B cell (primary cell): ENCODE results near the gene CEACAM19. TPM values are rescaled to one million over a fixed set of nuclear protein-coding genes. Genes with fewer than 3 reads are reported as not detected.

Experiments used
- ATAC-seq: fragments of 200-7000 bp; cut with Tn5 transposase; one replicate; pipeline ENCODE4 v1.10.0; 2021; ENCODE audit warnings: low read depth, mild to moderate bottlenecking, moderate number of reproducible peaks, moderate library complexity
- CTCF ChIA-PET: fragments of 350-600 bp; sonication (Branson Sonifier 250); formaldehyde crosslinking; loops from one replicate; lab custom pipeline; 2021; ENCODE audit warnings: antibody characterized with exemption, inconsistent platforms; lab: Charles Lee
- POLR2A ChIA-PET: fragments of 350-600 bp; sonication (Branson Sonifier 250); formaldehyde crosslinking; loops from one replicate; lab custom pipeline; 2021; ENCODE audit warnings: antibody characterized with exemption; lab: Charles Lee
- DNase-seq: peaks from one replicate; pipeline ENCODE4 v3.0.0; 2013
- H2AFZ ChIP-seq: 2 replicates; pipeline ENCODE4 v1.6.1; 2012; ENCODE audit warnings: mild to moderate bottlenecking, low read depth, low read length; ENCODE audit not compliant: insufficient read depth, poor library complexity, severe bottlenecking
- H3K27ac ChIP-seq, 2 donors: 1 replicate in 1 of 2; 2 replicates in 1 of 2; pipeline ENCODE4 v1.5.1; 2012 to 2013; ENCODE audit warnings: low read length in 2 of 2, mild to moderate bottlenecking in 2 of 2, moderate library complexity in 1 of 2
- H3K27me3 ChIP-seq, 4 experiments: fragments of 200-600 bp in 1 of 4; sonication (generic) in 1 of 4; replicated peaks in 1 of 4; 1 replicate in 2 of 4; 2 replicates in 2 of 4; pipeline versions ENCODE4 v1.6.1 to v1.7.0; 2013 to 2016; ENCODE audit warnings: low read length in 3 of 4, mild to moderate bottlenecking in 2 of 4, mixed read lengths in 1 of 4, moderate library complexity in 1 of 4; ENCODE audit not compliant: insufficient read depth in 4 of 4, control insufficient read depth in 3 of 4; ENCODE audit errors: control extremely low read depth in 1 of 4
- H3K36me3 ChIP-seq, 2 experiments: replicated peaks in 1 of 2; 1 replicate in 1 of 2; 2 replicates in 1 of 2; pipeline versions ENCODE4 v1.6.1 to v1.7.1; 2013; ENCODE audit warnings: low read length in 1 of 2; ENCODE audit not compliant: insufficient read depth in 2 of 2, control insufficient read depth in 1 of 2; ENCODE audit errors: control extremely low read depth in 1 of 2, extremely low read depth in 1 of 2
- H3K4me1 ChIP-seq, 2 donors: fragments of 200-600 bp in 1 of 2; sonication (generic) in 1 of 2; 1 replicate in 1 of 2; 2 replicates in 1 of 2; pipeline versions ENCODE4 v1.5.1 to v1.6.1; 2013 to 2017; ENCODE audit warnings: low read length in 2 of 2; ENCODE audit not compliant: control insufficient read depth in 2 of 2, insufficient read depth in 2 of 2
- H3K4me2 ChIP-seq: replicated peaks from 2 replicates; pipeline ENCODE3; 2012; ENCODE audit warnings: mild to moderate bottlenecking, low read depth, low read length; ENCODE audit not compliant: poor library complexity, severe bottlenecking
- H3K4me3 ChIP-seq, 5 experiments: fragments of 200-600 bp in 1 of 5; sonication (generic) in 1 of 5; 1 replicate in 3 of 5; 2 replicates in 2 of 5; pipeline versions ENCODE4 v1.5.1 to v1.7.0; 2011 to 2016; ENCODE audit warnings: low read length in 4 of 5, mild to moderate bottlenecking in 4 of 5, low read depth in 2 of 5, control low read depth in 1 of 5, moderate library complexity in 1 of 5; ENCODE audit not compliant: insufficient read depth in 1 of 5; ENCODE audit errors: control extremely low read depth in 1 of 5, extremely low read depth in 1 of 5
- H3K79me2 ChIP-seq: fragments of 200-600 bp; sonication (generic); one replicate; pipeline ENCODE4 v1.6.0; 2016; ENCODE audit warnings: low read length; ENCODE audit not compliant: control insufficient read depth, insufficient read depth
- H3K9ac ChIP-seq: fragments of 200-600 bp; sonication (generic); 2 replicates; pipeline ENCODE4 v1.6.1; 2017; ENCODE audit warnings: mild to moderate bottlenecking, low read length, moderate library complexity
- H3K9me3 ChIP-seq, 3 donors: one replicate each; pipeline versions ENCODE4 v1.6.1 to v1.7.1; 2013; ENCODE audit warnings: low read length in 2 of 3; ENCODE audit not compliant: control insufficient read depth in 2 of 3, insufficient read depth in 1 of 3; ENCODE audit errors: control extremely low read depth in 1 of 3
- H4K20me1 ChIP-seq: 2 replicates; pipeline ENCODE4 v1.6.0; 2012; ENCODE audit warnings: mild to moderate bottlenecking, low read length; ENCODE audit not compliant: insufficient read depth, control insufficient read depth, poor library complexity, severe bottlenecking
- H3K27ac Mint-ChIP-seq: one replicate; pipeline ENCODE4 v1.8.0; 2021; ENCODE audit warnings: mixed read lengths
- H3K27me3 Mint-ChIP-seq: one replicate; pipeline ENCODE4 v1.8.0; 2021; ENCODE audit warnings: mixed read lengths
- H3K4me1 Mint-ChIP-seq: one replicate; pipeline ENCODE4 v1.8.0; 2021; ENCODE audit warnings: mixed read lengths
- H3K4me3 Mint-ChIP-seq: one replicate; pipeline ENCODE4 v1.8.0; 2021; ENCODE audit warnings: mixed read lengths
- H3K9me3 Mint-ChIP-seq: one replicate; pipeline ENCODE4 v1.8.0; 2022; ENCODE audit warnings: mixed read lengths; ENCODE audit not compliant: insufficient read depth
- CTCF ChIP-seq: fragments of 200-600 bp; IDR thresholded peaks from one replicate; pipeline ENCODE4 v1.8.0; 2022; ENCODE audit warnings: antibody characterized with exemption, mild to moderate bottlenecking
- EZH2 ChIP-seq: IDR thresholded peaks from 2 replicates; pipeline ENCODE4 v1.6.1; 2012; ENCODE audit warnings: borderline replicate concordance, low read depth, mild to moderate bottlenecking, moderate library complexity, low read length; ENCODE audit not compliant: insufficient read depth, poor library complexity, severe bottlenecking
- WGBS: methylation state at CpG from one replicate; pipeline ENCODE4 v1.1.5; 2013; ENCODE audit warnings: missing lambda C conversion rate; ENCODE audit not compliant: insufficient coverage; 5-methylcytosine and 5-hydroxymethylcytosine counted together
- intact Hi-C: fragments of 100-400 bp; cut with micrococcal nuclease; formaldehyde crosslinking; loops from one replicate; pipeline ENCODE4 v1.10.0; 2022
- polyA plus RNA-seq: library from polyadenylated mRNA; depleted of rRNA; stranded (reverse); fragments of >200 nt; gene quantifications from 2 replicates; pipeline ENCODE4 v1.2.3, GENCODE V29; 2012
- total RNA-seq, 2 donors: library from RNA; stranded (reverse); fragments of 120-200 nt in 1 of 2; gene quantifications; 1 replicate in 1 of 2; 2 replicates in 1 of 2; pipeline versions ENCODE4 v1.2.3 to v1.2.4, GENCODE V29; 2013 to 2022

CEACAM19 gene
- total and polyA plus RNA-seq, 2 donors (not counting 1 experiment from before 2014, with no cell fraction given), result not detected

GRCh38 chr19:44687888-44688287, 16.6 kb downstream of the CEACAM19 start:
- TF ChIP-seq EZH2 (no peak), CTCF (no peak)
- Histone ChIP-seq H2AFZ (no peak overlapping the region), H4K20me1 (no peaks in the 10 kb centered on the region), H3K9me3 (no peaks in the 10 kb centered on the region), H3K27me3 (peaks cover 0 to 11% (median 0%) of the 10 kb centered on the region in 4 experiments), H3K27ac (no peak overlapping the region), H3K79me2 (no peaks in the 10 kb centered on the region), H3K4me1 (peaks cover 23 to 44% of the 10 kb centered on the region in 2 donors), H3K4me2 (no peak overlapping the region), H3K4me3 (no peak overlapping the region), H3K9ac (no peak overlapping the region), H3K36me3 (no peaks in the 10 kb centered on the region)
- DNase-seq, result no peak
- Mint-ChIP-seq H3K27ac (no peak overlapping the region), H3K4me1 (peaks cover 32% of the 10 kb centered on the region), H3K9me3 (no peaks in the 10 kb centered on the region), H3K4me3 (no peak overlapping the region), H3K27me3 (peaks cover 15% of the 10 kb centered on the region)
- intact Hi-C loops, result loop anchor here (5.0 kb wide), 1 partner anchor 34 kb away; no protein-coding TSS in a partner anchor
- 90% methylated on average over 7 of the region's 7 CpGs for WGBS
- ATAC-seq, result no peak
- POLR2A ChIA-PET, result no interaction called here
- CTCF ChIA-PET, result interaction anchor here (0.6 to 7.2 kb wide), 5 partner anchors 30 to 265 kb away, joined by 4 to 89 read pairs (median 12); no protein-coding TSS in a partner anchor

GRCh38 chr19:44689290-44690130, 18.2 kb downstream of the CEACAM19 start:
- Histone ChIP-seq H3K4me2 (peak overlapping the region; percentile 21), H3K27me3 (peaks cover 0 to 3% (median 0%) of the 10 kb centered on the region in 4 experiments), H3K27ac (no peak overlapping the region), H2AFZ (no peak overlapping the region), H3K9ac (no peak overlapping the region), H3K9me3 (no peaks in the 10 kb centered on the region), H3K4me1 (peaks cover 23 to 44% of the 10 kb centered on the region in 2 donors), H3K4me3 (no peak overlapping the region), H3K79me2 (no peaks in the 10 kb centered on the region), H4K20me1 (no peaks in the 10 kb centered on the region), H3K36me3 (no peaks in the 10 kb centered on the region)
- peaks cover 33% of the 10 kb centered on the region for H3K4me1 Mint-ChIP-seq
- H3K27me3 Mint-ChIP-seq, result peaks cover 13% of the 10 kb centered on the region
- WGBS, result 45% methylated on average over 11 of the region's 11 CpGs
- no peak overlapping the region for H3K27ac Mint-ChIP-seq
- ChIA-PET CTCF (interaction anchor here (0.7 to 7.2 kb wide), 25 partner anchors 8 to 477 kb away, joined by 3 to 89 read pairs (median 3); partner anchors contain the start of gene ZNF227), POLR2A (interaction anchor here (0.6 kb wide), 1 partner anchor 37 kb away, joined by 4 read pairs; no protein-coding TSS in a partner anchor)
- no peaks in the 10 kb centered on the region for H3K9me3 Mint-ChIP-seq
- intact Hi-C loops, result loop anchor here (1.0 to 5.0 kb wide), 3 partner anchors 33 to 262 kb away; no protein-coding TSS in a partner anchor
- no peak for TF ChIP-seq EZH2
- peak; percentile 93 for TF ChIP-seq CTCF
- peak; percentile 54 for ATAC-seq
- H3K4me3 Mint-ChIP-seq, result no peak overlapping the region
- DNase-seq, result peak; percentile 82
